A549 (cell line): ENCODE results near the gene PDZD7. TPM values are rescaled to one million over a fixed set of nuclear protein-coding genes. Genes with fewer than 3 reads are reported as not detected.

Experiments used
- ATAC-seq, 2 experiments: fragments of 200-7000 bp in 1 of 2; fragments of >200 bp in 1 of 2; cut with Nextera tagmentation in 1 of 2; cut with Tn5 transposase in 1 of 2; 3 replicates each; pipeline versions ENCODE4 v1.8.0 to v1.9.1; 2018 to 2020; ENCODE audit warnings: mild to moderate bottlenecking in 1 of 2, moderate library complexity in 1 of 2
- CTCF ChIA-PET: fragments of 300-600 bp; sonication (Branson Sonifier 250); formaldehyde crosslinking; extraction: SDS; loops from one replicate; lab custom pipeline; 2021; ENCODE audit warnings: antibody characterized with exemption, inconsistent platforms; lab: Yijun Ruan, JAX
- POLR2A ChIA-PET: fragments of 350-600 bp; formaldehyde crosslinking; extraction: SDS; loops from one replicate; lab custom pipeline; 2021; ENCODE audit warnings: antibody characterized with exemption, inconsistent platforms; lab: Yijun Ruan, JAX
- DNase-seq, 2 experiments: peaks; one replicate each; pipeline versions ENCODE4 v3.0.0 to v3.0.0-alpha.2; 2011 to 2016; ENCODE audit warnings: low read depth in 1 of 2, low spot score in 1 of 2
- FAIRE-seq: peaks from 2 replicates; lab custom pipeline; 2011; peaks lifted over from hg19 to GRCh38; lab: Jason Lieb, UNC
- H3K27ac ChIP-seq, 2 experiments: fragments of >200 bp; sonication (Bioruptor Twin); formaldehyde crosslinking; 3 replicates each; pipeline ENCODE4 v1.5.1; 2016 to 2017
- H3K4me1 ChIP-seq: fragments of >200 bp; sonication (Bioruptor Twin); formaldehyde crosslinking; 3 replicates; pipeline ENCODE4 v1.6.1; 2016
- H3K4me2 ChIP-seq: fragments of >200 bp; sonication (Bioruptor Twin); formaldehyde crosslinking; 3 replicates; pipeline ENCODE4 v1.6.1; 2016
- H3K4me3 ChIP-seq: fragments of >200 bp; sonication (Bioruptor Twin); formaldehyde crosslinking; 3 replicates; pipeline ENCODE4 v1.5.1; 2016
- H3K9me3 ChIP-seq: fragments of >200 bp; sonication (Bioruptor Twin); formaldehyde crosslinking; 3 replicates; pipeline ENCODE4 v1.6.1; 2016
- BHLHE40 ChIP-seq: IDR thresholded peaks from 2 replicates; pipeline ENCODE4 v1.6.1; 2012; ENCODE audit warnings: low read depth, low read length, inconsistent platforms
- CBX2 ChIP-seq: fragments of 200-600 bp; sonication (generic); IDR thresholded peaks from 2 replicates; pipeline ENCODE4 v1.6.1; 2016; ENCODE audit warnings: low read depth, mild to moderate bottlenecking, borderline replicate concordance
- CBX8 ChIP-seq: fragments of 200-600 bp; sonication (generic); IDR thresholded peaks from 2 replicates; pipeline ENCODE4 v1.6.1; 2016
- CHD4 ChIP-seq: fragments of 200-600 bp; sonication (generic); IDR thresholded peaks from 2 replicates; pipeline ENCODE4 v1.6.1; 2016; ENCODE audit warnings: antibody characterized with exemption, mild to moderate bottlenecking, borderline replicate concordance
- EHF ChIP-seq: fragments of 250-450 bp; sonication (Bioruptor Pico); IDR thresholded peaks from 2 replicates; pipeline ENCODE4 v1.5.0; 2020; ENCODE audit warnings: mild to moderate bottlenecking
- FOSL2 ChIP-seq, 2 experiments: fragments of 450-650 bp in 1 of 2; fragments of >200 bp in 1 of 2; sonication (Bioruptor Twin) in 1 of 2; formaldehyde crosslinking; IDR thresholded peaks; 2 replicates each; pipeline versions ENCODE4 v1.5.0 to v1.6.1; 2016 to 2020; ENCODE audit warnings: mild to moderate bottlenecking in 1 of 2, moderate library complexity in 1 of 2
- HEYL ChIP-seq: fragments of 250-450 bp; sonication (Bioruptor Pico); IDR thresholded peaks from 2 replicates; pipeline ENCODE4 v1.8.0; 2021; ENCODE audit warnings: mild to moderate bottlenecking, moderate library complexity
- HOXA7 ChIP-seq: fragments of 250-450 bp; sonication (Bioruptor Pico); IDR thresholded peaks from 2 replicates; pipeline ENCODE4 v1.5.0; 2020; ENCODE audit warnings: mild to moderate bottlenecking, moderate library complexity
- HOXB13 ChIP-seq: fragments of 250-450 bp; sonication (Bioruptor Pico); IDR thresholded peaks from 2 replicates; pipeline ENCODE4 v1.5.0; 2020; ENCODE audit warnings: low read depth, mild to moderate bottlenecking, moderate library complexity
- HOXB5 ChIP-seq: fragments of 250-450 bp; sonication (Bioruptor Pico); IDR thresholded peaks from 2 replicates; pipeline ENCODE4 v1.5.0; 2020; ENCODE audit warnings: mild to moderate bottlenecking, moderate library complexity
- JUN ChIP-seq, 2 experiments: fragments of >200 bp; sonication (Bioruptor Twin); formaldehyde crosslinking; IDR thresholded peaks; 2 replicates in 1 of 2; 3 replicates in 1 of 2; pipeline ENCODE4 v1.6.1; 2016 to 2017
- MAFK ChIP-seq: fragments of 450-650 bp; IDR thresholded peaks from 2 replicates; pipeline ENCODE4 v1.6.1; 2014; ENCODE audit not compliant: partially characterized antibody
- MAZ ChIP-seq: fragments of 150-350 bp; IDR thresholded peaks from 2 replicates; pipeline ENCODE4 v1.6.1; 2014; ENCODE audit warnings: antibody characterized with exemption, low read depth, low read length, borderline replicate concordance
- MYC ChIP-seq: IDR thresholded peaks from 2 replicates; pipeline ENCODE4 v1.6.1; 2012; ENCODE audit warnings: mild to moderate bottlenecking, inconsistent platforms, low read length, improper control_type of control experiment, borderline replicate concordance
- NPAS2 ChIP-seq: fragments of 250-450 bp; sonication (Bioruptor Pico); IDR thresholded peaks from 2 replicates; pipeline ENCODE4 v1.8.0; 2022; ENCODE audit warnings: mild to moderate bottlenecking, moderate library complexity, borderline replicate concordance
- NR3C1 ChIP-seq: fragments of >200 bp; sonication (Bioruptor Twin); formaldehyde crosslinking; IDR thresholded peaks from 3 replicates; pipeline ENCODE4 v1.6.1; 2017
- POLR2AphosphoS2 ChIP-seq: conservative IDR thresholded peaks from 2 replicates; pipeline ENCODE4 v1.6.1; 2012; ENCODE audit warnings: low read length, improper control_type of control experiment, inconsistent platforms
- RAD21 ChIP-seq, 2 experiments: fragments of >200 bp in 1 of 2; sonication (Bioruptor Twin) in 1 of 2; formaldehyde crosslinking in 1 of 2; IDR thresholded peaks in 1 of 2; conservative IDR thresholded peaks in 1 of 2; 2 replicates in 1 of 2; 3 replicates in 1 of 2; pipeline ENCODE4 v1.6.1; 2012 to 2018; ENCODE audit warnings: inconsistent platforms in 1 of 2
- SMC3 ChIP-seq: fragments of >200 bp; sonication (Bioruptor Twin); formaldehyde crosslinking; IDR thresholded peaks from 3 replicates; pipeline ENCODE4 v1.6.1; 2018; ENCODE audit warnings: inconsistent platforms
- WGBS: methylation state at CpG from one replicate; pipeline ENCODE4 v1.1.6; 2017; ENCODE audit errors: missing lambda C conversion rate; 5-methylcytosine and 5-hydroxymethylcytosine counted together
- polyA plus RNA-seq, 4 experiments: library from polyadenylated mRNA; depleted of rRNA in 3 of 4; stranded (reverse); fragments of >200 nt; fragmentation: RNase III in 1 of 4; extraction: RNeasy Plus Mini Kit Qiagen cat#74134 plus additional on column Dnase treatment in 1 of 4; gene quantifications; 2 replicates in 3 of 4; 3 replicates in 1 of 4; pipeline ENCODE4 v1.2.3, GENCODE V29; 2011 to 2017
- TF ChIP-seq, protein P1 (sequence below): IDR thresholded peaks from 2 replicates; pipeline ENCODE4 v1.6.1; 2012; ENCODE audit warnings: low read depth, borderline replicate concordance
- TF ChIP-seq, protein P2 (sequence below): fragments of 250-450 bp; sonication (Bioruptor Pico); IDR thresholded peaks from 2 replicates; pipeline ENCODE4 v1.5.0; 2020; ENCODE audit warnings: low read depth, mild to moderate bottlenecking, moderate library complexity
- TF ChIP-seq, protein P3 (sequence below): fragments of 250-450 bp; sonication (Bioruptor Pico); IDR thresholded peaks from 2 replicates; pipeline ENCODE4 v1.5.0; 2021; ENCODE audit warnings: mild to moderate bottlenecking, moderate library complexity, borderline replicate concordance
- TF ChIP-seq, protein P4 (sequence below): IDR thresholded peaks from 2 replicates; pipeline ENCODE4 v1.6.1; 2012
- TF ChIP-seq, protein P5 (sequence below): IDR thresholded peaks from 2 replicates; pipeline ENCODE4 v1.6.1; 2012

PDZD7 gene
- polyA plus RNA-seq, 2 of the 4 experiments (the other 2 are of a cell fraction), result 0.21 to 0.56 TPM

DNA sequence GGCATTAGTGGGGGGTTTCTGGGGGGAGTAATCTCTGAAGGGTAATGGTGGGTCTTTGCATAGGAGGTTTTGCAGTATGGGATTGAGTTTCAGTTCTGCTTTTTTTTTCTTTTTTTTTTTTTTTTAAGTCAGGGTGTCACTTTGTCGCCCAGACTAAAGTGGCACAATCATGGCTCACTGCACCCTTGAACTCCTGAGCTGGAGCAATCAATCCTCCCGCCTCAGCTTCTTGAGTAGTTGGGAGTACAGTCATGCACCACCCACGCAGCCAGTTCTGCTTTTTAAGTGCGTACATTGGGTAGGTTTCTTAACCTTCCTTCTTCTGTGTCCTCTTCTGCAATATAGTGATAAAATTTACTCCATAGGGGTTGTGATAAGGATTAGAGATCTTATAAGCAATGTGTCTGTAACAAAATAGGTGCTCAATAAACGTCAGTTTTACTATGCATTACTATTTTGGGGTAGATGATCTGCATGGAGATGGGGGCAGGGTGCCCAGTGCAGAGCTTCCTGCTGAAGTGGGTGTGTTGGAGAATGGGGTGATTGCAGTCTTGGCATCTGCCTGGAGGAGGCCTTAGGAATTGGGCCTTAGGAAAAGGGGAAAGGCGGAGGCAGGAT is 40.4 kb upstream of the PDZD7 start (continued):
- TF ChIP-seq NPAS2 (CRISPR knock-in tag) (no peak), HOXA7 (no peak), JUN (IDR thresholded peaks at IDR 0.05) (no peak)

GRCh38 chr10:101070098-101070497 is 39.2 kb upstream of the PDZD7 start:
- Histone ChIP-seq H3K4me3 (no peak overlapping the region), H3K4me2 (no peak overlapping the region), H3K4me1 (peaks cover 9% of the 10 kb centered on the region), H3K27ac (no peak overlapping the region), H3K9me3 (no peaks in the 10 kb centered on the region)
- WGBS, result 59% methylated on average over 3 of the region's 3 CpGs
- ChIA-PET POLR2A (no interaction called here), CTCF (interaction anchor here (1.9 to 65.1 kb wide), 3 partner anchors 7 to 72 kb away, joined by 9 to 2364 read pairs (median 2364); partner anchors contain the start of genes KAZALD1, PDZD7 and SFXN3)
- no peak for FAIRE-seq
- no peak for ATAC-seq
- no peak for TF ChIP-seq HEYL (CRISPR knock-in tag)
- no peak for TF ChIP-seq CHD4
- TF ChIP-seq NR3C1, result no peak
- TF ChIP-seq MYC, result no peak
- TF ChIP-seq EHF (CRISPR knock-in tag), result no peak
- TF ChIP-seq HOXB13, result no peak
- no peak for DNase-seq

DNA sequence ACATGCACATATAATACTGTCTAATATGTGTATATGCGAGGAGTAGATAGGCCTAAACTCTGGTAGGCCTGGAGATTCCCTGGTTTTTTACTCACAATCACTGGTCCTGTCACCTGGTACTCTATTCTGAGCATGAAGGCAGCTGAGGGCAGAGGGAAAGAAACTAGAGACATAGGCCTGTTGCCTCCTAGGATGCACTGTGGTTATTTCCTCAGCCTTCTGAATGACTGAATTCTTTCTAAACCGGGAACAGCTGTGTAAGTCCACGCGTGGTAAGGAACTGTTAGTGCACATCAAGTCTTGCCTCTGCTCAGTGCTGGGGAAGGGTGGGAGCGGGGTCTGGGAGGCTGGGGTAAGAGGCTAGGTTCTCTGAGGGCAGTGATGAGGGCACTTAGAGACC is 38.5 kb upstream of the PDZD7 start:
- POLR2A ChIA-PET, result no interaction called here
- CTCF ChIA-PET, result interaction anchor here (1.3 to 65.1 kb wide), 4 partner anchors 8 to 73 kb away, joined by 4 to 2364 read pairs (median 1186); partner anchors contain the start of genes KAZALD1, PDZD7 and SFXN3

GRCh38 chr10:101067356-101068083 is 36.6 kb upstream of the PDZD7 start:
- ChIA-PET POLR2A (interaction anchor here (0.6 to 2.1 kb wide), 5 partner anchors 17 to 749 kb away, joined by 3 to 17 read pairs (median 6); partner anchors contain the start of genes PDZD7 and SFXN3), CTCF (interaction anchor here (0.5 to 65.1 kb wide), 10 partner anchors 9 to 502 kb away, joined by 3 to 2364 read pairs (median 4); partner anchors contain the start of genes KAZALD1, PDZD7 and SFXN3)
- peak overlapping the region; percentile 87 to 91 for H3K27ac ChIP-seq
- H3K4me1 ChIP-seq, result peaks cover 21% of the 10 kb centered on the region
- H3K4me3 ChIP-seq, result peak overlapping the region; percentile 57
- FAIRE-seq (peak; percentile 28), DNase-seq (peak; percentile 84 to 90), ATAC-seq (peak; percentile 37 to 67)
- 3% methylated on average over 35 of the region's 43 CpGs for WGBS
- H3K4me2 ChIP-seq, result peak overlapping the region; percentile 84
- no peaks in the 10 kb centered on the region for H3K9me3 ChIP-seq
- TF ChIP-seq, protein P1, sequence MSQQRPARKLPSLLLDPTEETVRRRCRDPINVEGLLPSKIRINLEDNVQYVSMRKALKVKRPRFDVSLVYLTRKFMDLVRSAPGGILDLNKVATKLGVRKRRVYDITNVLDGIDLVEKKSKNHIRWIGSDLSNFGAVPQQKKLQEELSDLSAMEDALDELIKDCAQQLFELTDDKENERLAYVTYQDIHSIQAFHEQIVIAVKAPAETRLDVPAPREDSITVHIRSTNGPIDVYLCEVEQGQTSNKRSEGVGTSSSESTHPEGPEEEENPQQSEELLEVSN, result peak; percentile 38; the same call in 1 of the 2 replicates
- TF ChIP-seq, protein P2, sequence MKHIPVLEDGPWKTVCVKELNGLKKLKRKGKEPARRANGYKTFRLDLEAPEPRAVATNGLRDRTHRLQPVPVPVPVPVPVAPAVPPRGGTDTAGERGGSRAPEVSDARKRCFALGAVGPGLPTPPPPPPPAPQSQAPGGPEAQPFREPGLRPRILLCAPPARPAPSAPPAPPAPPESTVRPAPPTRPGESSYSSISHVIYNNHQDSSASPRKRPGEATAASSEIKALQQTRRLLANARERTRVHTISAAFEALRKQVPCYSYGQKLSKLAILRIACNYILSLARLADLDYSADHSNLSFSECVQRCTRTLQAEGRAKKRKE (CRISPR knock-in tag), result no peak
- TF ChIP-seq MAFK (peak; percentile 24), NPAS2 (CRISPR knock-in tag) (no peak), BHLHE40 (no peak), FOSL2 (IDR thresholded peaks at IDR 0.05) (no peak), FOSL2 (CRISPR knock-in tag; IDR thresholded peaks at IDR 0.05) (no peak), MAZ (no peak), RAD21 (conservative IDR thresholded peaks at IDR 0.05 in 1 of 2, IDR thresholded peaks at IDR 0.05 in 1 of 2) (peak; percentile 78 to 82), SMC3 (peak; percentile 89)
- TF ChIP-seq, protein P3, sequence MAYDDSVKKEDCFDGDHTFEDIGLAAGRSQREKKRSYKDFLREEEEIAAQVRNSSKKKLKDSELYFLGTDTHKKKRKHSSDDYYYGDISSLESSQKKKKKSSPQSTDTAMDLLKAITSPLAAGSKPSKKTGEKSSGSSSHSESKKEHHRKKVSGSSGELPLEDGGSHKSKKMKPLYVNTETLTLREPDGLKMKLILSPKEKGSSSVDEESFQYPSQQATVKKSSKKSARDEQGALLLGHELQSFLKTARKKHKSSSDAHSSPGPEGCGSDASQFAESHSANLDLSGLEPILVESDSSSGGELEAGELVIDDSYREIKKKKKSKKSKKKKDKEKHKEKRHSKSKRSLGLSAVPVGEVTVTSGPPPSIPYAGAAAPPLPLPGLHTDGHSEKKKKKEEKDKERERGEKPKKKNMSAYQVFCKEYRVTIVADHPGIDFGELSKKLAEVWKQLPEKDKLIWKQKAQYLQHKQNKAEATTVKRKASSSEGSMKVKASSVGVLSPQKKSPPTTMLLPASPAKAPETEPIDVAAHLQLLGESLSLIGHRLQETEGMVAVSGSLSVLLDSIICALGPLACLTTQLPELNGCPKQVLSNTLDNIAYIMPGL (CRISPR knock-in tag), result no peak
- TF ChIP-seq, protein P4, sequence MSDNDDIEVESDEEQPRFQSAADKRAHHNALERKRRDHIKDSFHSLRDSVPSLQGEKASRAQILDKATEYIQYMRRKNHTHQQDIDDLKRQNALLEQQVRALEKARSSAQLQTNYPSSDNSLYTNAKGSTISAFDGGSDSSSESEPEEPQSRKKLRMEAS, result peak; percentile 59

More for the DNA sequence above, 38.5 kb upstream of the PDZD7 start:
- no peaks in the 10 kb centered on the region for H3K9me3 ChIP-seq
- WGBS, result 71% methylated on average over 5 of the region's 5 CpGs
- no peak for ATAC-seq
- no peak for TF ChIP-seq CBX2
- TF ChIP-seq, protein P5, sequence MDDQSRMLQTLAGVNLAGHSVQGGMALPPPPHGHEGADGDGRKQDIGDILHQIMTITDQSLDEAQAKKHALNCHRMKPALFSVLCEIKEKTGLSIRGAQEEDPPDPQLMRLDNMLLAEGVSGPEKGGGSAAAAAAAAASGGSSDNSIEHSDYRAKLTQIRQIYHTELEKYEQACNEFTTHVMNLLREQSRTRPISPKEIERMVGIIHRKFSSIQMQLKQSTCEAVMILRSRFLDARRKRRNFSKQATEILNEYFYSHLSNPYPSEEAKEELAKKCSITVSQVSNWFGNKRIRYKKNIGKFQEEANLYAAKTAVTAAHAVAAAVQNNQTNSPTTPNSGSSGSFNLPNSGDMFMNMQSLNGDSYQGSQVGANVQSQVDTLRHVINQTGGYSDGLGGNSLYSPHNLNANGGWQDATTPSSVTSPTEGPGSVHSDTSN, result no peak
- no peak for TF ChIP-seq CBX8
- TF ChIP-seq, protein P4, result no peak
- TF ChIP-seq HOXB5, result no peak
- no peak for TF ChIP-seq POLR2AphosphoS2
- no peak overlapping the region for H3K27ac ChIP-seq
- H3K4me1 ChIP-seq, result peaks cover 12% of the 10 kb centered on the region
- DNase-seq, result no peak
- no peak overlapping the region for H3K4me2 ChIP-seq
- no peak overlapping the region for H3K4me3 ChIP-seq
- no peak for FAIRE-seq
